NCI-H748 (cell line): Measurements from ENCODE around the gene ACY1.
A peak's percentile ranks its signal among the peaks of the same experiment; 100 is the strongest.
"Not testable (repeated sequence)": the region's sequence is repeated elsewhere in the genome, so short reads cannot be mapped to it uniquely, and the experiment has no call there.

ENCODE experiments used
- DNase-seq: peaks from one replicate; lab custom pipeline; 2025; ENCODE audit not compliant: unreplicated experiment; lab: John Stamatoyannopoulos, UW

ACY1 gene

DNA sequence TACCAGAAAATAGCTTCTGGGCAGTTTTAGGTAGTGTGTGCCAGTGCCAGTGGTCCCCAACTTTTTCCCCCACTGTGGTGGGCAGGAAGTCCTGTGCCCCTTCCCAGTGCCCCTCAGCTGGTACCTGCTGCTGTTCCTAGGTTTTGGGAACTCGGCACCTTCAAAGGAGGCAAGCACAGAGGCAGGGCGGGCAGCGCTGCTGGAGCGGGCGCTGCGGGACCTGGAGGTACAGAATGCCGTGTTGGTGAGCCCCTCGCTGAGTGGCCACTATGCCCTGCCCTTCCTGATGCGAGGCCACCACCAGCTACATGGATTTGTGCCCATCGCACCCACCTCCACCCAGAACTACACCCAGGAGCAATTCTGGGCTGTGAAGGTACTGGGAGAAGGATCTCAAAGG is 3.1 kb upstream of the ACY1 start:
- DNase-seq: no peak

DNA sequence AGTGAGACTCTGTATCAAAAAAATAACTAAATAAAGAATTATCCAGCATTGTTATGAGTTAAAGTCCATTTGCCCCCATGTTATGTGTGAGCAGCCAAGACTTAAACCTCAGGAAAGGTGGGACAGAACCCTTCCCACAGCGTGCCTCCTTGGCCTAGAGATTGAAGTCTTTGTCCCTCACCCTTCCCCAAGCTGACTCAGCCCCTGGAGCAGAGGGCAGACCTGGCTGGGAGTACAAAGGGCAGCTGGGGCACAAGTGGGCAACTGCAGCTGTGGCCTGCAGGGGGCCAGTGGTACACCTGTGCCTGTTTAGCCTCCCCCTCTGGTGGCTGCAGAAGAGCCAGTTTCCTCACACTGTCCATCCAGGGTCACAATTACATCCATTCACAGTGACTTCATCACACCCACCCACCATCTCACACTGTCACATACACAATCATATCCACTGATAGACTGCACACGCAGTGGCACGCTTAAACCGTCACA is 940 bp upstream of the ACY1 start:
- DNase-seq: peak; percentile 64

DNA sequence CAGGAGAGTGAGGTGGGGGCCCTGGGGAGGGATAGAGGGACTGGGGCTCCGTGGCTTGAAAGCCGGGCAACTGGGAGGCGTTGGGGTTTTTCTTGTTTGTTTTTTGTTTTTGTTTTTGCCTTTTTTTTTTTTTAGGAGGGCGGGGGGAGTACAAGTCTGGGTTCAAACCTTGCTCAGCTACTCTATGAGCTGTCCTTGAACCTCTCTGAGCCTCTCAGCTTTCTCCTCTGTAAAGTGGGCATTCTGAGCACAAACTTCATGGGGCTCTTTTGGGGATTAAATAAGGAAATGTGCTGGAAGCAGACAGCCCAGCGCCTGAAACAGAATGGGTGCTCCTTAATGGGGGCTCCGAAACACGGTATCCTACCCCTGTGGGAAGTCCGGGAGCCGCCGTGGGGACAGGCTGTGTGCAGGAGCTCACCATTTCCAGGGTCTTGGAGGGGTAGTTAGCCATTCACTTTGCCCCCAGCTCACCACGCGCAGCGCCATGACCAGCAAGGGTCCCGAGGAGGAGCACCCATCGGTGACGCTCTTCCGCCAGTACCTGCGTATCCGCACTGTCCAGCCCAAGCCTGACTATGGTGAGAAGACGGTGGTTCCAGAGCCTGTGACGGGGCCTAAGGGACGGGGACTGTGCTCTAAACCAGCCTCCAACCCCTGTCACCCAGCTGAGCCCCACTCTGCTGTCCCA is 388 bp downstream of the ACY1 start:
- no peak for DNase-seq

DNA sequence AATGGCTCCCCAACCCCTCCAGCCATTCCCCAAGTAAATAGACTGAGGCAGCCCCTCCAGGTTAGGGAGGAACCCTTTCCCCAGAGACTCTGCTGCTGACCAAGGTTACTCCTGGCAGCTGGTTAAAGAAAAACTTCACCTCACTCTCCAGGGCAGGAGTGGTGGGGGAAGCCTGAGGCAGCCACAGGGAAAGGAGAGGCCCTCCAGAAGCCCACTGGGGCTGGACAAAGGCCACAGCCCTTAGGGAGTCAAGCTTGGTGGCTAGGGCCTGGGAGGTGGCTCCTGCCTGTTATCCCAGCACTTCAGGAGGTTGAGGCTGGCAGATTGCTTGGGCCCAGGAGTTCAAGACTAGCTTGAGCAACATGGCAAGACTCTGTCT is 923 bp downstream of the ACY1 start:
- no peak for DNase-seq

DNA sequence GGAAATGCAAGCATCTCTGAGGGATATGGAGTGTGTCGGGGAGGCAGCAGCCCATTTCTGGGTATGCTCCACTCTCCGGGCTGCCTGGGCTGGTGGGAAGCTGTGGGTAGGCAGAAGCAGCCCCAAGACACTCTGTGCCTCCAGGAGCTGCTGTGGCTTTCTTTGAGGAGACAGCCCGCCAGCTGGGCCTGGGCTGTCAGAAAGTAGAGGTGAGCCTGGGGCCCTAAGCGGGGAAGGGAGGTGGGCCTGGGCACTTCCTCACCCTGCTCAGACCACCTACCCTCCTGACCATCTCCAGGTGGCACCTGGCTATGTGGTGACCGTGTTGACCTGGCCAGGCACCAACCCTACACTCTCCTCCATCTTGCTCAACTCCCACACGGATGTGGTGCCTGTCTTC is 1.7 kb downstream of the ACY1 start:
- no peak for DNase-seq

DNA sequence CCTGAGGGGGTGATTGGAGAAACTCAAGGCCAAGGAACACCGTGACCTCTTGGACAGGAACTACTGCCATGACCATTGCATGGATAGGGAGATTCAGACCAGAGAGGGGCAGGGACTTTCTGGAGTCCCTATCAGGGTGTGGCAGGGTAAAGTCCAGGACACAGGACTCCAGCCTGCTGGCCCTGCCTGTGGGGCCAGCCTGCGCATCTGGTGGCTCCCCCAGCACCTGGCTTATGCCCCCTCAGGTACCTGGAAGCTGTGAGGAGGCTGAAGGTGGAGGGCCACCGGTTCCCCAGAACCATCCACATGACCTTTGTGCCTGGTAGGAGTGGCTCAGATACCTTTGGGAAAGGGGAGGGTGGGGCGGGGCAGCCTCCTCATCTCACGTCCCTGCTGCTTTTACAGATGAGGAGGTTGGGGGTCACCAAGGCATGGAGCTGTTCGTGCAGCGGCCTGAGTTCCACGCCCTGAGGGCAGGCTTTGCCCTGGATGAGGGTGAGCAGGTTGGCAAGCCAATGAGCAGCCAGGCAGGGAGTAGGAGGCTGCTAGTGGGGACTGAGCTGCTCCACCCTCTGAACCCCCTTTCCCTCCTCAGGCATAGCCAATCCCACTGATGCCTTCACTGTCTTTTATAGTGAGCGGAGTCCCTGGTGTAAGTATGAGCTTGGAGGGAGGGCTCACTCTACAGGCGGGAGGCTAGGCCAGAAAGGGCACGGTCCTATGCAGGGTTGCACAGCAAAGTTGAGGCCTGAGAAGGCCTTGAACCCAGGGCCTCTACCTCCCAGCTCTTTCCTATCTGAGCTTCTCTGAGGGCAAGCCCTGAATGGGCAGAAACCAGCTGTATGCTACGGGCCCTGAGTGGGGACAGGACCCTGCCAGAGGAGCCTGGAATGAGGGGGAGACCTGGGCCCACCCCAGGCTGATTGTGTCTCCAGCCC is 2.9 kb downstream of the ACY1 start:
- DNase-seq: no peak

DNA sequence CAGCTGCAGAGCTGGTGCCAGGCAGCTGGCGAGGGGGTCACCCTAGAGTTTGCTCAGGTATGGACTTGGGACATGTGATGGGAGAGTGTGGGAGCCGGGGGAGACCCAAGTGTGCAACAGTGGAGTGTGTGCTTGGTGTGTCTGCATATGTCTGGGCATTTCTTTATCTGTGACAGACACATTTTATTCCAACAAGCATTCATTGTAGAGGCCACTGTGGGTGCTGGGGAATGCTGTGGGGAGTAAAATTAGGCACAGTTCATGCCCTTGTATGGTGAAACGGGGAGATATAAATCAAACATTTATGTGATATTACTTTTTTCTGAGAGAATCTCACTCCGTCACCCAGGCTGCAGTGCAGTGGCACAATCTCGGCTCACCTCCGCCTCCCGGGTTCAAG is 4.2 kb downstream of the ACY1 start:
- DNase-seq: no peak

DNA sequence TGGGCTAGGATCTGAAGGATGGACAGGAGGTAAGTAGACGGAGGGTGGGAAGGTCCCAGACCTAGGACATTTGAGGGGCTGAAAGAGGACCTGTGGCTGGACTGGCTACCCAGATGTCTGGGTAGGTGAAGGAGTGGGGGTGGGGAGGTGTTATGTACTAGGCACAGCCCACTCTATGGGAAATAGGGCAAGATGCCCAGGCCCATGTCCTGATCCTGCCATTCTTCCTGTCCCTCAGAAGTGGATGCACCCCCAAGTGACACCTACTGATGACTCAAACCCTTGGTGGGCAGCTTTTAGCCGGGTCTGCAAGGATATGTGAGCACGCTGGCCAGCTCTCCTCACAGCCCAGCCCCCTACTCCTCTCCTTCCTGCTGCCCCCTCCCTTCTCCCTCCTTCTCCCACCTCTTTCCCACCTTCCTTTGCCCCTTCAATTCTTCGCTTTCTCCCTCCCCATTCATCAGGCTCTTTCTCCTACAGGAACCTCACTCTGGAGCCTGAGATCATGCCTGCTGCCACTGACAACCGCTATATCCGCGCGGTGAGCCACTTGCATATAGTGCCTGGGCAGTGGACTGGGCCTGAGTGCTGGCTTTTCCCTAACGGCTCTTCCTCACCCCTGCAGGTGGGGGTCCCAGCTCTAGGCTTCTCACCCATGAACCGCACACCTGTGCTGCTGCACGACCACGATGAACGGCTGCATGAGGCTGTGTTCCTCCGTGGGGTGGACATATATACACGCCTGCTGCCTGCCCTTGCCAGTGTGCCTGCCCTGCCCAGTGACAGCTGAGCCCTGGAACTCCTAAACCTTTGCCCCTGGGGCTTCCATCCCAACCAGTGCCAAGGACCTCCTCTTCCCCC is 5.2 kb downstream of the ACY1 start:
- DNase-seq: no peak

DNA sequence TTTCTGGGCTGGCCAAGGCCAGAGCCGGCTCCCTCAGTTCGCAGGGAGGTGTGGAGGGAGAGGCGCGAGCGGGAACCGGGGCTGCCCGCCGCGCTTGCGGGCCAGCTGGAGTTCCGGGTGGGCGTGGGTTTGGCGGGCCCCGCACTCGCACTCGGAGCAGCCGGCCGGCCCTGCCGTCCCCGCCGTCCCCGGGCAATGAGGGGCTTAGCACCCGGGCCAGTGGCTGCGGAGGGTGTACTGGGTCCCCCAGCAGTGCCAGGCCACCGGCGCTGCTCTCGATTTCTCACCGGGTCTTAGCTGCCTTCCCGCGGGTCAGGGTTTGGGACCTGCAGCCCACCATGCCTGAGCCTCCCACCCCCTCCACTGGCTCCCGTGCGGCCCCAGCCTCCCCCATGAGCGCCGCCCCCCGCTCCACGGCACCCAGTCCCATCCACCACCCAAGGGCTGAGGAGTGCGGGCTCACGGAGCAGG is 7.2 kb downstream of the ACY1 start:
- not testable (repeated sequence) for DNase-seq

DNA sequence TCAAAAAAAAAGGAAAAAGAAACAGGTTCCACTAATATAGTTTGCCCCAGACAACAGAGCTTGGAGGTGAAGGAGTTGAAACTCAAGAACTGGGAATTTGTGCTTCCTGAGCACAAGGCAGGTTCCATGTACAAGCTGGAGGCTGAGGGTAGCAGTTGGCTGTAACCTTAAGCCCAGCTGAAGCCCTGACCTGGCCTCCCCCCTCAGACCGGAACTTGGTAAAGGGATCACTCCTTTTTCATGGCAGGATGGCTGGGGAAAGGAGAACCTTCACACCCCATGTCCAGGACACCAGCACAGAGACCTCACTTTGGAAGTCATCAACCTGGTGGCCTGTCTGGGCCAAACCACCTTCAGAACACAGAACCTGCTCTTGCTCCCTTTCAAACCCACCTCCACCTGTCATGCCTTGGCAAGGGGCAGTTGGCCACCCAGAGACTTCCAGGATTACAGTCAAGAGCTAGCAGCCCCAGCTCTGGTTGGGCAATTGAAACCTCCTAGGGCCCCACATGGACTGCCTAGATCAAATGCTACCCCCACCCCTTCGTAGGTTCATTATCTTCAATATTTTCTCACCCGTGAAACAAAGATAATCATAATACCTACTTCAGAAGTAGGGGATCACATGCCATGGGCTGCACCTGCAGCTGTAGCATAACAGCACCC is 8.8 kb downstream of the ACY1 start:
- DNase-seq: no peak

DNA sequence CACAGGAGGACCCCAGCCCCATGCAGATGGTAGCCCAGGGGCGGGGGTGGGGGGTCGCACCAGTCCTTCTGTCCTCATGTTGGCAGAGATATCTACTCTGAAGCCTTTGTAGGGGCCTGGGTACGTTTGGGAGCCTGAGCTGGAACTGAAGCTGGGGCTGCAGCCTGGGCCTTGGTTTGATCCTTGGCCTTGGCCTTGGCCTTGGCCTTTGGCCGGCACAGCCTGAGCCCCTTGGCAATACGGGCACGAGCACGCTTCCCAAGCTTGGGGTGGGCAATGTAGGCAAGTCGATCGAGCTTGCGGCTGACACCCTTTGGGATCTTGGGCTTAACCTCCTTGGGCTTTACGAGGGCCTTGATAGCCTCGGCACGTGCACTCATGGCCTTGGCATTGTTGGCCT is 10.3 kb downstream of the ACY1 start:
- DNase-seq: not testable (repeated sequence)

DNA sequence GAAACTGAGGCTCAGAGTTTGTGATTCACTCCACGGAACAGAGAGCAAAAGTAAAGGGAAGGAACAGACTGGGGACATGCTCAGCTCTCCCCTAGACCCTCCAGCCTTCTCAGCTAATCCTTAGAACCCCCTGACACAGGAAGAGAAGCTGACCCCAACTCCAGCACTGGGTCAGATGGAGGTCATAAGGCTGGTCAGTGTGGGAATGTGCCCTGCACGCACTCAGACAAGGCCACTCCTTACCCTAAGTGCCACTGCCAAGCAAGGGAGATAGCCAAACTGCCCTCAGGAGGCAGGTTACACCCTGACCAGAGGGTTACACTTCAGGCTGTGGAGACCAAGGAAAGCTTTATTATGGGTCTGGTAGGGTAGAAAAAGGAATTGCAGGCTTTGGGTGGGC is 11.2 kb downstream of the ACY1 start:
- no peak for DNase-seq

DNA sequence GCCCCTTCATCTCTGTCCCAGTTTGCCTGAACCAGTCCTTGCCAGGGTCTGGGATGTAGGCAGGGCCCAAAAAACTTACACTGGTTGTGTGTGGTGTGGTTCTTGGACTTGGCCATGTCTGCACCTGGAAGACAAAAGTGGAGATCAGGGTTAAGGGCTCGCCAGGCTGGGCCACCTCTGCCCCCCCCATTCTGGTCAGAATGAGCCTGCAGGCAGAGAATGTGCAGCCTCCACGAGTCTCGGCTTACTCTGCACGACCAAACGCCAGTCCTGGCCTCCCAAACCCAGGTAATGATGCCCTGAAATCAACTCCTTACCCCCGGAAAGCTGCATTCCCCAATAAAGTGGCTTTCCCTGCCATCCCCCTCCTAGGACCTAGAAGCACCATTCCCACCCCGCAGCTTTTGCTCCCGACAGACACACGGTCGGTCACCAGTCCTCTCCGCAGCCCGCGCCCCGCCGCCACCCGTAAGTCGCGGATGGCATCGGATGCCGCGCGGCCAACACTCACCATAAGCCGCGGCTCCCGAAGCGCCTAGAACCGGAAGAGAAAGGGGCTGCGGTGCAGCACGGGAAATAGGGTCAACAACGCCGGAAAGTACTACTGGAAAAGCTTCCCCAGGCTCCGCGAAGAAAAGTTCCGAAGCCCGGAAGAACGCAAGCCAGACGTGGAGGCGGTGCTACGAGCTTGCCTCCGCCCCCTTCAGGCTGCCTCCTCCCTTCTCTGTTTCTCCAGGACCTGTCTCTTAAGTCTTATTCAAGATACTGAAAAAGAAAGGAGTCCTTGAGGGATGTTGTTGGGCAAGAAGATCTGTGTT is 12.2 kb downstream of the ACY1 start, which contains the start of gene RPL29:
Gene RPL29 (minus strand): TSS at position 550 of the 818 bp plus-strand sequence. CDS start 434 bp downstream, at position 116.
- DNase-seq: peak; percentile 91

DNA sequence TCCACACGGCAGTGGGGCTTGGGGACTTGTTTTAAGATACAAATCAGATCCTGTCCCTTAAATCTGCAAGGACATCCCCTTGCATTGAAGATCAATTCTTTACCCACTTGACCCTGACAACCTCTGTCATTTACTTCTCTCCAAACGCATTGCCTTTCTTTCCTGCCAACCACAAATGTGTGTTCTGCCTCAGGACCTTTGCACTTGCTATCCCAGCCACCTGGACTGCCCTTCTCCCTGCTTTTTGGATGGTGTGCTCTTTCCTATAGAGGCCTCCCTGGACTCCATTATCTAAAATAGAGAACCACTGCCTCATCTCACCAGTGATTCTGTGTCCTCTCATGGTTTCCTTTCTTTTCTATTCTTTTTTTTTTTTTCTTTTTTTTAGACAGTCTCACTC is 13.8 kb downstream of the ACY1 start:
- DNase-seq: no peak

DNA sequence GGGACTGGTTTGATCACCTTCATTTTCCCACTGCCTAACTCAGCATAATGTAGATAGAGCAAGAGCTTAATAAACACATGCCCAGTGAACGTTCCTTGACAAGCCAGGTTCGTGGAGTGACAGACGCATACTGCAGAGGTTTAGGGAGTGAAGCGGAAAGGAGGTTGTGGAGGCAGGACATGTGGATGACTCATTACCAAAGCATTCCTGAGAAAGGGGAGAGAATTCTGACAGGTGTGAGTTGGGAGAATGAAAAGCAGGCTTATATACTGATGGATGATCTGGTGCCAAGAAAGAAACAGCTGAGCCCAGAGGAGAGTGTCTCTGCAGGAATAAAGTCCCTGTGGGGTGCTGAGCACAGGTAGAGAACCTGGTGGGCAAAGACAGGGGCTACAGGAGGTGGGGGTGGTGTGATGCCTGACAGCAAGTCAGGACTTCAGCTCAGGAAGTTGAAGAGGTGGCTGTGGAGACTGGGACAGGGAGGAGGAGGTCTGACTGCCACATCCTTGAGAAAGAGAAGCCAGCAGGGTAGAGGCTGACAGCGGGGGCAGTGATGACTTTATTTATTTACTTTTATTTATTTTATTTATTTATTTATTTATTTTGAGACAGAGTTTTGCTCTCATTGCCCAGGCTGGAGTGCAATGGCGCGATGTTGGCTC is 14.7 kb downstream of the ACY1 start:
- peak; percentile 6 for DNase-seq

DNA sequence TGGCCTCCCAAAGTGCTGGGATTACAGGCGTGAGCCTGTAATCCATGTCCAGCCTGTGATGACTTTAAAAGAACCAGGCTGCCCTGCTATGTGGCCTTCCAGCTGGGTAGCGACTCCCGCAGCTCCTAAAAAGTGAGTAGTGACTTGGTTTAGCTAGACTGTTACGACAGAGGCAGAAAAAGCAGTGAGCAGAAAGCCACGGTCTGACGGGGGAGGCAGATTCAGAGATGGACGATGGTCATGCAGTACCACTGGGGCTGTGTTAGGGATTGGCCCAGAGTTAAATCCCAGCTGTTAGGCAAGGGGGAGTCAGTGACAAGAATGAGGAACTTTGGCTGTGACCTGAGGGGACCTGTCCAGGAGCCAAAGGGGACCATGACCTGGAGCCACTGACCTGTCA is 15.4 kb downstream of the ACY1 start:
- no peak for DNase-seq

DNA sequence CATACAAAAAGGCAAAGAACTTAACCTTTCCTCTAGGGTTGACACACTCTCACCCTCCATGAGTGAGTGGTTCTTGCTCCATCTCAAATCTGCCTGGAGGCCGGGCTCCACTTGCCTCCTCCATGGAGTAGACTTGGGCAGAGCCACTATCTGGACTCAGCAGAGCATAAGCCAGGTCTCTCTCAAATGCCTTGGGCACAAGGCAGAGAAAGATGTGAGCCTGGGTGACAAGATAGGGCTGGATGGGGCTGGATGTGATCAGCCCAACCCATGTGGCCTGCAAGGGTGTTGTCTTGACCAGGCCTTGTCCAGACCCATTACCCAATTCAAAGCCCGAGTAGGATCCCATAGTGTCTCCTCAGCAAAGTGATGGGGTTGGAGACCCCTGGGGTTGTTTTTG is 16.5 kb downstream of the ACY1 start:
- no peak for DNase-seq

DNA sequence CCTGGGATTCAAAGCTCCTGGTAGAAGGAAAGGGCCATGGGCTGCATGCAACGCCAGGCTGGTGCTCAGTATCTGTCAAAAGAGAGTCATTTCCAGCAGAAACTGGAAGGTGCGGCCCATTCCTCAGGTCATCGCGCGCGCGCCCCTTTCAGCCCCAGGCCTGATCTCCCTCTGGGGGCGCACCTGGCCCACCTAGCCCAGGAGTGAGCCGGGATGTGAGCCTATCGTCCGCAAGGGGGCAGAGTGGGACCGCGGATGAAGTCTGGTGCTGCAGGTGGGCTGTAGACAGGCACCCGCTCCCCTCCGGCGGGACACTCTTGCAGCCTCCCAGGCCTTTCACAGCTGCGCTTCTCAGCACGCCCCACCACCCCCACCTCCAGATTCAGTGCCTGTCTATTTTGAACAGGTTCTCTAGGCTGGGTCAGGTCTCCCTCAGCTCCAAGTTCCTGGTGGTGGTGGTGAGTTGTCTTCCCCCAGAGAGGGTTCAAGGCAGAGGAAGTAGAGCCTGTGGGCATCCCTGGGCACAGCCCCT is 18.2 kb downstream of the ACY1 start:
- peak; percentile 75 for DNase-seq

DNA sequence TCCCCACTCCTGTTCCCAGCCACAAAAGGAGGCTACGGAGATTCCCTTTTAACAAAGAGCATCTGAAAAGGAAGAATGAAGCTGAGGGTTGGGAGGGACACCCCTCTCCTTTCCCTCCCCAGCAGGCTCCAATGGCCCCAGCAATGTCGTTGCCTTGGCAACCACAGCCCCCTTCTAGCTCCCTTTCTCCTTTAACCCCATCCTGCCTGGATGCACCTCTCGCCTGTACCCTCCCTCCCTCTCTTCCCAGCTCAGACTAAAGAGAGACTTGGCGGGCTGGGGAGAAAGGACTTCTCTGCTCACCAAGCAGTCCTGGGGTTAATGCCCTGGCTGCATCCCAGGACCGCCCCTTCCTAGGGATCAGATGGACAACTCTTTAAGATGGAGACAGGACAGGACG is 19.4 kb downstream of the ACY1 start:
- DNase-seq: no peak
